ENCODE results near the gene FREY1.

- no peak for TF ChIP-seq CTCF (IDR thresholded peaks at IDR 0.05)
- TF ChIP-seq POLR2A (IDR thresholded peaks at IDR 0.05): no peak
- TF ChIP-seq POLR2AphosphoS5 (IDR thresholded peaks at IDR 0.05): no peak
Measured at GRCh38 chr11:45933131-45933831, 26.2 kb upstream of the FREY1 start.
